GM18867 (cell line): ENCODE results near the gene LCN2.

Experiments
- ATAC-seq: cut with Tn5 transposase; IDR thresholded peaks from one replicate; pipeline ENCODE4 v1.9.1; 2021; ENCODE audit warnings: mild to moderate bottlenecking, moderate library complexity; ENCODE audit not compliant: unreplicated experiment

The LCN2 gene

DNA sequence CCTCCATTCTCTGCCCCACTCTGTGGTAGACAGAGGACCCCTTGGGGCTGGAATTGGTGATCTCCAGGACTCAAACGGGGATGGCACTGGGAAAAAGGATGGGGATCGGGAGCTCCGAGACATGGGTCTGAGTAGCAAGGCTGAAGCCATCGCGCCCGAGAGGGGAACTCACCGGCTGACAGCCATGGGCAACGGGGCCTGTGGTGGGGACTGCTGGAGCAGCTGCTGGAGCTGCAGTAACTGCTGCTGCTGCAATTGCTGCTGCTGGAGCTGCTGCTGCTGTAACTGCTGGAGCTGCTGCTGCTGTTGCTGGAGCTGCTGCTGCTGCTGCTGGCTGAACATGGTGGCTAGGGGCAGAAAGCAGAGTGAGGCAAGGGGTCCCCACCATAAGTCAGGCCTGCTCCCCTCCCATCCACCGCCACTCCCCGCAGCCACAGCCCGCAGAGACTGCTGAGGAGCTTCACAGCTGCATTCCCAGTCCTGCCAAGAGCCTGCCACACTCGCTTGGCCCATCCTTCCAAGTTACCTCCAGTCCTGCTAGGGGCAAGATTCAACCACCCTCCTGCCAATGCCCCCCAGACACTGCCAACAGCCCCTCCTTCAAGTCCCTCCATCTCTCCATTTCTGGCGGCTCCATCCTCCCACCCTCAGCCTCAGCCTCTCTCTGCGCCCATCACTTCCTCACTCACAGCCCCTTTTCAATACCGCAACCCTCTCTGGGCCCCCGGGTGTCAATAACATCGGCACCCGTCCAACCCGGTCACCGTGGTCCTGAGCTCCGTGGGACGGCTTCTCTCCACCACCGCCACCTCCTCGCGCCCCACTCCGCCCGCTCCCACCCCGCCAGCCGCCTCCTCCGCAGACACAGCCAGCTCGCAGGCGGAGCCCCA, 41.5 kb downstream of the LCN2 start:
- no peak for ATAC-seq

DNA sequence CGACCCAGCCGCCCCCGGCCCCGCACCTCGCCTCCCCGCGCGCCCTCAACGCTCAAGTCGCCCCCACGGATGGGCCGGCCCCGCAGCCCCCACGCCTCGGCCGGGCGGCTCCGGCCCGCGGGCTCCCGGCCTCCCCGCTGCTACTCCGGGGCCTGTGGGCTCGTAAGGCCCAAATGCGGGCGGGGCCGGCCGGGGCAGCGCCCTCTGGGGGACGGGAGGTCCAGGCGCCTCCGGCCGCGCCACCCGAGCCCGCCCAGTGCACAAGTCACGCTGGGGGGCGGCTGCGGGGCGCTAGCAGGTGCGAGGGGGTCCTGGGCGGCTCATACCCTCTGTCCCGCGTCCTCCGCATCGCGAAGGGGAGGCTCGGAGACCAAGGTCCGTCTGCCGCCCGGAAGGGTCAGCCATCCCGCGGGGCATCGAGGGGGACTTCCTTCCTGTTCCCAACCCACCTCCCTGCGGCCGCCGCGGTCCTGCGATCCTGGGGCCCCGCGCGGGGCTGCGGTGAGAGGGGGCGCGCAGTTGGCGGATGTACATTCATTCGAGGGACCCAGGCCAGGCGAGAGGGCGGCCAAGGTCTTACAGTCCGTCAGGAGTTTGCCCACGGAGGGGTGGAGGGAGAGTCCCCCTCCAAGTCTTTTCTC, 42.3 kb downstream of the LCN2 start, which contains the start of gene CIZ1:
TSS of gene CIZ1 (minus strand) at position 167 of the 641 bp plus-strand sequence. CDS start 715 bp downstream, outside the sequence.
- peak; percentile 79 for ATAC-seq

- peak; percentile 54 for ATAC-seq
Observed at GRCh38 chr9:128192601-128193371, 43.5 kb downstream of the LCN2 start.

DNA sequence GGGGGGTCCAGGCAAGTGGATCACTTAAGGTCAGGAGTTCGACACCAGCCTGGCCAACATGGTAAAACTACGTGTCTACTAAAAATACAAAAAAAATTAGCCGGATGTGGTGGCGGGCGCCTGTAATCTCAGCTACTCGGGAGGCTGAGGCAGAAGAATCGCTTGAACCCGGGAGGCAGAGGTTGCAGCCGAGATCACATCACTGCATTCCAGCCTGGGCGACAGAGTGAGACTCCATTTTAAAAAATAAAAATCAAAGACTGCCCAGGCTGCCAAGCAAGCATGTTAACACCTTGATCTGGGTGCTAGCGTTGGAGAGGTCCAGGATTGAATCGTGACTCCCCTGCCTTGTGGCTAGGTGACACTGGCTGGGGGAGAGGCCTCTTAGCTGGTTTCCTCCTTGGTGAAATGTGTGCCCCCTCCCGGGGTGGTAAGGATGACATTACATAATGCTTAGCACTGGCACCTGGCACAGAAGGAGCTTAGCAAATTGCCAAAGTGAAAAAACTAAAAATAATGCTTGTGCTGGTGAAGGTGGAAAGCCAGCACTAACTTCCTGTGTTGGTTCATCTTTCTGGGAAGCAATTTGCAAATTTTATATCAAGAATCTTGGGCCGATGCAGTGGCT, 44.3 kb downstream of the LCN2 start:
- no peak for ATAC-seq

DNA sequence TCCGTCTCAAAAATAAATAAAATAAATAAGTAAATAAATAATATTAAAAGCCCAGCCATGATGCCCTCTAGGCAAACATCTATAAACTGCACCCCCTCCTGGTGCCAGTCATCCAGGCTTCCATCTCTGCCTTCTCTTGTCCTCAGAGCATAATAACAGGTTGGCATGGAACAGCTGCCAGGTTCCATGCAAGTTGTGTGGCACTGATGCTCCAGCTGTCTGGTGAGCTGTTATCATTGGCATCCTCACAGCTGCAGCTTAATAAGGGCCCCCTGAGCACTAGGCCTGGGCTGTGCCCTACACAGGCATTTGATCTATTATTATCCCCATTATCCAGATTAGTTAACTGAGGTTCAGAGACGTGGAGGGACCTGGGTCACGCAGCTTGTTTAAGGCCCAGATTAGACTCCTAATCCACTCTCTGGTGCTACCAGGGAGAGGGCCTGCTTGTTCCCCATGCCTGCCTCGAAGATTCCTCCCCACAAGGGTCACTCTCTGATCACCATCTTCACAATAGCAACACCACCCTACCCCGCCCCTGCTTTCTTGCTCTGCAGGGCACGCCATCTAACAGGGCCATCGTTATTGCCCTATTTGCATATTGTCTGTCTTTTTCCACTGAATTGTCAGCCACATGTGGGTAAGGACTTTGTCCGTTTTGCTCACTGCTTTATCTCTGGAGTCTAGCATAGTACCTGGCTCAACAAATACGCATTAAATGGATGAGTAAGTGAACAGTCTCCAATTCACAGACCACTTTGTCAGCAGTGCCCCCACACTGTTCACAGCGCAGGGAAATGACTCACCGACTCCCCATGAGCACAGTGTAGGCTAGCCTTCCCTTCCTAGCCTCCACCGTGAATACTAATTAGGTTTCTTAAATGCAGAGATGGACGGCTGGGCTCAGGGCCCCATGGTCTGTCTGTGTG, 52.5 kb downstream of the LCN2 start:
- ATAC-seq: no peak

DNA sequence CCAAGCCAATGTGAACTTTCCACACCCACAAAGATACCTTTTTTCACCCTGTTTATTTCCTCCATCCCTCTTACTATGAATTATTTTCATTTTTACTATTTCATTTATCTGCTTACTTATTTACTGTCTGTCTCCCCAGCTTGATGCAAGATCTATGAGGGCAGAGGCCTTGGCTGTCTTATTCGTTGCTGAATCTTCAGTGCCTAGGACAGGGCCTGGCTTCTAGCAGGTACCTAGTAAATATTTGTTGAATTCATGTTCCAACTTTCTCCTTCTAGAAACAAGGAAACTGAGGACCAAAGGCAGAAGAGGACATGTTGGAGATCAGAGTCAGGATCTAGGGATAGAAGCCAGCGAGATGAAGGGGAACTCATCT, 53.4 kb downstream of the LCN2 start:
- ATAC-seq: no peak
